SK-N-MC (cell line): ENCODE measurements around the gene POLR2H.

Experiments
- EZH2 ChIP-seq: fragments of 200-600 bp; sonication (generic); IDR thresholded peaks from one replicate; pipeline ENCODE4 v1.6.1; 2017; ENCODE audit warnings: antibody characterized with exemption
- POLR2AphosphoS5 ChIP-seq: IDR thresholded peaks from 2 replicates; pipeline ENCODE4 v1.6.1; 2012; ENCODE audit warnings: mild to moderate bottlenecking, low read depth, low read length, borderline replicate concordance

DNA sequence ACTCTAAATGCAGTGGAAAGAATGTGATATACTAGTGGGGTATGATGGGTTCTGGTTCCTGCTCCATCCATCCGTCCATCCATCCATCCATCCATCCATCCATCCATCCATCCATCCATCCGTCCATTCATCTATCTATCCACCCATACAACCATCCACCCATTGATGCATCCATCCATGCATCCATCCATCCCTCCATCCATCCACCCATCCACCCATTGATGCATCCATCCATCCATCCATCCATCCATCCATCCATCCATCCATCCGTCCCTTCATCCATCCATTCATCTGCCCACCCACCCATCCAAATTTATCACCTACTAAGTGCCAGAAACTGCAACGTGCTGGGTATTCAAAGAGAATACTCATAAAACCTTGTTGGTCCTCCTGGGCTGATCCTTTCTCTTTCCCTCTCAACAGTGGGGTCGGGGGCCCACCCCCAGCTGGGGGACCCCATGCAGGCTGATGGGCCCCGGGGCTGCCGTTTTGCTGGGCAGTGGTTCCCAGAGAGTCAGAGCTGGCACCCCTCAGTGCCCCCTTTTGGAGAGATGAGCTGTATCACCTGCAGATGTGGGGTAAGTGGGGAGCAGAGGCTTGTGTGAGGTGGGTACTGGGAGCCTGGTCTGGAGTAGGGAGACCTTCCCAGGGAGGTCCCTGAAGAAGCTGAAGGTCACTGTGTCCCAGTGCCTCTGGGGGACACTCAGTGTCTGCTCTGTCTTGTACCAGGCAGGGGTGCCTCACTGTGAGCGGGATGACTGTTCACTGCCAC, 26.8 kb downstream of the POLR2H start:
- no peak for TF ChIP-seq POLR2AphosphoS5
- TF ChIP-seq EZH2 = no peak
